Activated CD4-positive, alpha-beta memory T cell treated with anti-CD3 and anti-CD28 coated beads, Interleukin-2, amount 10 ng/mL, durations not matched to agents 7 days and 5 days (primary cell): ENCODE results near the gene TPT1. TPM values are rescaled to one million over a fixed set of nuclear protein-coding genes. Genes with fewer than 3 reads are reported as not detected.
"Not testable (repeated sequence)": the region's sequence is repeated elsewhere in the genome, so short reads cannot be mapped to it uniquely, and the experiment has no call there.

Experiments
- CTCF ChIA-PET: fragments of 350-600 bp; sonication (Branson Sonifier 250); formaldehyde crosslinking; loops from one replicate; lab custom pipeline; 2021; ENCODE audit warnings: antibody characterized with exemption, inconsistent platforms; lab: Charles Lee
- POLR2A ChIA-PET: fragments of 350-600 bp; sonication (Branson Sonifier 250); formaldehyde crosslinking; loops from one replicate; lab custom pipeline; 2021; ENCODE audit warnings: antibody characterized with exemption; lab: Charles Lee
- DNase-seq: peaks from one replicate; pipeline ENCODE4 v3.0.0-alpha.2; 2020
- H3K27ac Mint-ChIP-seq: one replicate; pipeline ENCODE4 v1.8.0; 2021; ENCODE audit warnings: mild to moderate bottlenecking, mixed read lengths
- H3K27me3 Mint-ChIP-seq: one replicate; pipeline ENCODE4 v1.8.0; 2021; ENCODE audit warnings: mixed read lengths
- H3K36me3 Mint-ChIP-seq: one replicate; pipeline ENCODE4 v1.8.0; 2021; ENCODE audit warnings: low read depth, mixed read lengths
- H3K4me1 Mint-ChIP-seq: one replicate; pipeline ENCODE4 v1.8.0; 2021; ENCODE audit warnings: mixed read lengths
- H3K4me3 Mint-ChIP-seq: one replicate; pipeline ENCODE4 v1.8.0; 2021; ENCODE audit warnings: mild to moderate bottlenecking, mixed read lengths
- H3K9me3 Mint-ChIP-seq: one replicate; pipeline ENCODE4 v1.8.0; 2021; ENCODE audit warnings: mixed read lengths
- total RNA-seq, 2 experiments: library from RNA; stranded (reverse); gene quantifications; one replicate each; pipeline ENCODE4 v1.2.3, GENCODE V29; 2021

The TPT1 gene
- 1,000 to 10,000 TPM; 4,462 to 4,505 TPM for total RNA-seq

GRCh38 chr13:45341034-45341798 is at the start of gene TPT1:
Gene TPT1 (minus strand): TSS chr13:45341183. CDS start chr13:45341069, 114 bp downstream.
- peaks cover 49% of the 10 kb centered on the region for H3K4me1 Mint-ChIP-seq
- H3K27me3 Mint-ChIP-seq, result no peaks in the 10 kb centered on the region
- POLR2A ChIA-PET, result interaction anchor here (1.1 to 6.0 kb wide), 24 partner anchors 9 to 837 kb away, joined by 3 to 81 read pairs (median 6); partner anchors contain the start of genes COG3 and SLC25A30
- H3K9me3 Mint-ChIP-seq, result no peaks in the 10 kb centered on the region
- H3K4me3 Mint-ChIP-seq, result peak within 1 kb of the TSS; percentile 90
- CTCF ChIA-PET, result interaction anchor here (1.1 to 6.7 kb wide), 8 partner anchors 10 to 297 kb away, joined by 3 to 58 read pairs (median 8); partner anchors contain the start of genes COG3 and SLC25A30
- H3K27ac Mint-ChIP-seq, result peak within 1 kb of the TSS; percentile 99
- peak; percentile 99 for DNase-seq
- peaks cover 60% of the 10 kb centered on the region for H3K36me3 Mint-ChIP-seq

DNA sequence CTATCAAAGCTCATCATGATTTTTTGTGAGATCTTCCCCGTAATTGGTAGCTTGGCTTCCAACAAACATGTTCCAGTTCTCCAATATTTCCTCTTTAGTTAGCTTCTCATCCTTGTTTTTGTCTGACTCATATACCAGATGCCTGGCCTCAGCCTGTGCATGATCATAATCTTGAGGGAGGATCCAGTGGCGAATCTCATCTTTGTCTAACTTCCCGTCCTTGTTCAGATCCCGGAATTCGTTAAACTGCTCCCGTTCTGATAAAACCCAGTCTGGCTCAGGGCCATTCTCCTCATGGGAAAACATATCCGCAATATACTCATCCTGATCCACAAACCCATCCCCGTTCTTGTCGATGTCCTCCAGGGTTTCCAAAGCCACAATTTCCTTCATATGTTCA is 49.4 kb upstream of the TPT1 start:
- H3K4me1 Mint-ChIP-seq, result peaks cover 19% of the 10 kb centered on the region
- DNase-seq, H3K27ac Mint-ChIP-seq, H3K4me3 Mint-ChIP-seq, H3K9me3 Mint-ChIP-seq, H3K27me3 Mint-ChIP-seq: not testable (repeated sequence)
- ChIA-PET CTCF (interaction anchor here (1.3 to 7.7 kb wide), 2 partner anchors 14 to 21 kb away, joined by 3 to 78 read pairs; no protein-coding TSS in a partner anchor), POLR2A (interaction anchor here (0.8 kb wide), 1 partner anchor 74 kb away, joined by 3 read pairs; the partner anchor contains the start of gene COG3)
- H3K36me3 Mint-ChIP-seq, result peaks cover 31% of the 10 kb centered on the region

DNA sequence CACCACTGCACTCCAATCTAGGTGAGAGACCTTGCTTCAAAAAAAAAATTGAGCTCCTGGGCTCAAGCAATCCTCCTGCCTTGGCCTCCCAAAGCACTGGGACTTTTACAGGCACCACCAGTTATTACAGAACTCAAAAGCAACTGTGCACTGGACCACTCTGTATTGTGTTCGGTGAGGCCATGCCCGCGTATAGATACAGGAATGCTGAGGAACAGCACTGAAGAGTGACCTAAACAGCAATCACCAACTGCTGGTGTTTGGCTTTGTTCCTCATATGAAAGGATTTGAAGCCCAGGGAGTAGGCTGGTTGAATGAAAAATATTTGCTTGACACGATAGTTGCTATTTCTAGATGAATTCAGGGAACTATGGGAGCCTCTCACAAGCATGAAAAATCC is 47.7 kb upstream of the TPT1 start:
- ChIA-PET POLR2A (no interaction called here), CTCF (interaction anchor here (1.1 kb wide), 1 partner anchor 17 kb away, joined by 5 read pairs; no protein-coding TSS in a partner anchor)
- H3K4me1 Mint-ChIP-seq, result peaks cover 4% of the 10 kb centered on the region

GRCh38 chr13:45386892-45387575 is 46.1 kb upstream of the TPT1 start:
- H3K4me1 Mint-ChIP-seq, H3K27ac Mint-ChIP-seq, DNase-seq, H3K9me3 Mint-ChIP-seq, H3K27me3 Mint-ChIP-seq, H3K4me3 Mint-ChIP-seq, POLR2A ChIA-PET: not testable (repeated sequence)
- CTCF ChIA-PET, result interaction anchor here (0.7 to 1.3 kb wide), 3 partner anchors 9 to 47 kb away, joined by 4 read pairs; no protein-coding TSS in a partner anchor
- peaks cover 17% of the 10 kb centered on the region for H3K36me3 Mint-ChIP-seq

More for the DNA sequence above, 47.7 kb upstream of the TPT1 start:
- H3K27me3 Mint-ChIP-seq, result no peaks in the 10 kb centered on the region
- H3K27ac Mint-ChIP-seq, result no peak overlapping the region
- H3K4me3 Mint-ChIP-seq, result no peak overlapping the region
- H3K9me3 Mint-ChIP-seq, result no peaks in the 10 kb centered on the region
- peaks cover 21% of the 10 kb centered on the region for H3K36me3 Mint-ChIP-seq
- no peak for DNase-seq

GRCh38 chr13:45385907-45386553 is 45.0 kb upstream of the TPT1 start:
- H3K27me3 Mint-ChIP-seq, result no peaks in the 10 kb centered on the region
- H3K4me3 Mint-ChIP-seq, result no peak overlapping the region
- H3K9me3 Mint-ChIP-seq, result no peaks in the 10 kb centered on the region
- H3K36me3 Mint-ChIP-seq, result peaks cover 14% of the 10 kb centered on the region
- H3K27ac Mint-ChIP-seq, result no peak overlapping the region
- POLR2A ChIA-PET, result no interaction called here
- H3K4me1 Mint-ChIP-seq, result peaks cover 4% of the 10 kb centered on the region
- CTCF ChIA-PET, result interaction anchor here (0.6 to 3.0 kb wide), 2 partner anchors 12 to 15 kb away, joined by 8 to 20 read pairs; no protein-coding TSS in a partner anchor
- no peak for DNase-seq

GRCh38 chr13:45385320-45385719 is 44.3 kb upstream of the TPT1 start:
- Mint-ChIP-seq H3K27me3 (no peaks in the 10 kb centered on the region), H3K9me3 (no peaks in the 10 kb centered on the region), H3K36me3 (peaks cover 7% of the 10 kb centered on the region), H3K4me1 (peaks cover 4% of the 10 kb centered on the region), H3K4me3 (no peak overlapping the region), H3K27ac (no peak overlapping the region)
- CTCF ChIA-PET, result interaction anchor here (1.0 to 3.0 kb wide), 3 partner anchors 9 to 15 kb away, joined by 3 to 20 read pairs (median 3); no protein-coding TSS in a partner anchor
- no peak for DNase-seq
- POLR2A ChIA-PET, result interaction anchor here (1.6 kb wide), 1 partner anchor 10 kb away, joined by 4 read pairs; no protein-coding TSS in a partner anchor

DNA sequence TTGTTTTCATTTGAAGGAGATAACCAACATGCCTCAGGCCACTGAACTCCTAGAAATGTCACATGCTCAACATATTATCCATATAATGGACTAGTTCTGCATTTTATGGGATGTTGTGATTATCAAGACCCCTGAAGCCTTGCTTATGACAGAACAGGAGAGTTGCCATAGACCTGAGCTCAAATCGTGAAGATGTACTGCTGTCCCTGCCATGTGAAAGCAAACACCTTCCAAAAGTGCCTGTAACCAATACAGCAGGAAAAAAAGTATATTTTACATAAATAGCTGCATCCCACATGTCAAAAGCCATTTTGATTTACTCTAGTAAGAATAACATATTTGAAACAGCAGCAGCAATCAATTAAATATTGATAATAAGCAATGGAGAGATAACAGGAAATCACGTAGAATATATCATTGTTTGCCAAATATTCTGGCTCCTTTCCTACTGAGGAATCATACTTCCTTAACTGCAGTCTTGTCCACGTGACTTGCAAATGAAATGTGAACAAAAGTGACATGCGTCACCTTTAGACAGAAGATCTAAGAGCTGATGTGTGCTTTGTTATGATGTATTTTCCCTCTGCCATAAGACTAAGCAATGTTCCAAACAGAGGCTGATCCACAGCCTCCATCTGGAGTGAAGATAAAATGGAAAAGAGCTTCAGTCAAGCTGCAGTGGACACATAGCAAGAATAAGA is 43.6 kb upstream of the TPT1 start:
- no peak for DNase-seq
- no peaks in the 10 kb centered on the region for H3K9me3 Mint-ChIP-seq
- peaks cover 4% of the 10 kb centered on the region for H3K4me1 Mint-ChIP-seq
- H3K27me3 Mint-ChIP-seq, result no peaks in the 10 kb centered on the region
- no peak overlapping the region for H3K4me3 Mint-ChIP-seq
- H3K36me3 Mint-ChIP-seq, result peaks cover 6% of the 10 kb centered on the region
- H3K27ac Mint-ChIP-seq, result no peak overlapping the region
- POLR2A ChIA-PET, result interaction anchor here (1.6 kb wide), 1 partner anchor 10 kb away, joined by 4 read pairs; no protein-coding TSS in a partner anchor
- CTCF ChIA-PET, result interaction anchor here (1.0 to 3.0 kb wide), 3 partner anchors 9 to 14 kb away, joined by 3 to 20 read pairs (median 3); no protein-coding TSS in a partner anchor

- POLR2A ChIA-PET, H3K4me1 Mint-ChIP-seq, DNase-seq, H3K9me3 Mint-ChIP-seq, H3K27me3 Mint-ChIP-seq, H3K27ac Mint-ChIP-seq, CTCF ChIA-PET, H3K36me3 Mint-ChIP-seq, H3K4me3 Mint-ChIP-seq: not testable (repeated sequence)
Observed at GRCh38 chr13:45382739-45383138, 41.8 kb upstream of the TPT1 start.

DNA sequence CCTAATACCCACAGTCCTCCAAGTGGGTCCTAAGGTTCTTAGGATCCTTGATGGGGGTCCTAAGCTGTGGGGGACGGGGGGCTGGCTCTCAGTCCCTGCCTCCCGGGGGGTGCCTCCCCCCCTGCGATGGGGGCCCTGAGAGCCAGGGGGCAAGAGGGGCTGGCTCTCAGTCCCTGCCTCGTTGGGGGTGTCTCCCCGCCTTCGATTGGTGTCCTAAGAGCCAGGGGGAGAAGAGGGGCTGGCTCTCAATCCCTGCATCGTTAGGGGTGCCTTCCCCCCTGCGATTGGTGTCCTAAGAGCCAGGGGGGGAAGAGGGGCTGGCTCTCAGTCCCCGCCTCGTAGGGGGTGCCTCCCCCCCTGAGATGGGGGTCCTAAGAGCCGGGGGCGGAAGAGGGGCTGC is 40.2 kb upstream of the TPT1 start:
- H3K4me3 Mint-ChIP-seq, result no peak overlapping the region
- no peak overlapping the region for H3K27ac Mint-ChIP-seq
- ChIA-PET POLR2A (no interaction called here), CTCF (no interaction called here)
- no peaks in the 10 kb centered on the region for H3K4me1 Mint-ChIP-seq
- H3K36me3 Mint-ChIP-seq, result no peaks in the 10 kb centered on the region
- no peaks in the 10 kb centered on the region for H3K27me3 Mint-ChIP-seq
- H3K9me3 Mint-ChIP-seq, result no peaks in the 10 kb centered on the region
- DNase-seq, result no peak

DNA sequence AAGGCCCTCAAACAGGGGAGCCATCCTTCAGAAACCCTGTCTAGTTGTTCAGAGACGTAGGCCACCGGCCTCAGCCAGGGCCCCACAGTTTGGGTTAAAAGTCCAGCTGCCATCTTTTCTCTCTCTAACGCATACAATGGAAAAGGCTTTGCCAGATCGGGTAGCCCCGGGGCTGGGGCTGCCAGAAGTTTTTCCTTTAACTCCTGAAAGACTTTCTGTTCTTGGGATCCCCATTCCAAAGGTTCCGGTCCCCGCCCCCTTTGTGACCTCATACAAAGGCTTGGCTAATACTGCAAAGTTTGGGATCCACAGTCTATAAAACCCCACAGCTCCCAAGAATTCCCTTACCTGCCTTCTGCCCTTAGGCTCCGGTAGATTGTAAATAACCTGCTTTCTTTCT is 39.7 kb upstream of the TPT1 start:
- H3K27ac Mint-ChIP-seq, H3K4me1 Mint-ChIP-seq, CTCF ChIA-PET, H3K9me3 Mint-ChIP-seq, POLR2A ChIA-PET, DNase-seq, H3K27me3 Mint-ChIP-seq, H3K4me3 Mint-ChIP-seq, H3K36me3 Mint-ChIP-seq: not testable (repeated sequence)

DNA sequence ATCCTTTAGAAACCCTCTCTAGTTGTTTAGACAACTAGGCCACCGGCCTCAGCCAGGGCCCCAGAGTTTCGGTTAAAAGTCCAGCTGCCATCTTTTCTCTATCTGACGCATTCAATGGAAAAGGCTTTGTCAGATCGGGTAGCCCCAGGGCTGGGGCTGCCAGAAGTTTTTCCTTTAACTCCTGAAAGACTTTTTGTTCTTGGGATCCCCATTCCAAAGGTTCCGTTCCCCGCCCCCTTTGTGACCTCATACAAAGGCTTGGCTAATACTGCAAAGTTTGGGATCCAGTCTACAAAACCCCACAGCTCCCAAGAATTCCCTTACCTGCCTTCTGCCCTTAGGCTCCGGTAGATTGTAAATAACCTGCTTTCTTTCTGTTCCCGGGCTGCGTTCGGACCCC is 38.5 kb upstream of the TPT1 start:
- POLR2A ChIA-PET, DNase-seq, H3K27me3 Mint-ChIP-seq, H3K36me3 Mint-ChIP-seq, H3K27ac Mint-ChIP-seq, H3K4me1 Mint-ChIP-seq, H3K4me3 Mint-ChIP-seq, H3K9me3 Mint-ChIP-seq, CTCF ChIA-PET: not testable (repeated sequence)

GRCh38 chr13:45378786-45379185 is 37.8 kb upstream of the TPT1 start:
- DNase-seq, H3K4me1 Mint-ChIP-seq, POLR2A ChIA-PET, CTCF ChIA-PET, H3K27ac Mint-ChIP-seq, H3K4me3 Mint-ChIP-seq, H3K27me3 Mint-ChIP-seq, H3K36me3 Mint-ChIP-seq, H3K9me3 Mint-ChIP-seq: not testable (repeated sequence)
